Large intestine (tissue), 3 donors: ENCODE measurements around the gene COL8A2. TPM values are rescaled to one million over a fixed set of nuclear protein-coding genes. Genes with fewer than 3 reads are reported as not detected.

ENCODE experiments used
- DNase-seq, 2 donors: peaks; one replicate each; pipeline versions ENCODE4 v3.0.0 to v3.0.0-alpha.2; 2013
- H3K27ac ChIP-seq: one replicate; pipeline ENCODE4 v1.5.1; 2013; ENCODE audit warnings: low read length
- H3K27me3 ChIP-seq: 2 replicates; pipeline ENCODE4 v1.6.1; 2013; ENCODE audit warnings: low read length; ENCODE audit not compliant: control insufficient read depth, insufficient read depth
- H3K36me3 ChIP-seq: 2 replicates; pipeline ENCODE4 v1.6.1; 2013; ENCODE audit warnings: low read length; ENCODE audit not compliant: control insufficient read depth, insufficient read depth
- H3K4me1 ChIP-seq: one replicate; pipeline ENCODE4 v1.6.1; 2013; ENCODE audit warnings: low read length; ENCODE audit not compliant: control insufficient read depth, insufficient read depth
- H3K4me3 ChIP-seq: one replicate; pipeline ENCODE4 v1.5.1; 2013; ENCODE audit warnings: low read length
- H3K9me3 ChIP-seq: one replicate; pipeline ENCODE4 v1.6.1; 2013; ENCODE audit warnings: mild to moderate bottlenecking, low read depth, low read length, moderate library complexity; ENCODE audit not compliant: control insufficient read depth
- WGBS: methylation state at CpG from one replicate; pipeline ENCODE4 v1.1.5; 2013; ENCODE audit warnings: low lambda C conversion rate; ENCODE audit not compliant: insufficient coverage; 5-methylcytosine and 5-hydroxymethylcytosine counted together
- polyA plus RNA-seq: library from polyadenylated mRNA; unstranded; fragments of 120-200 nt; gene quantifications from one replicate; pipeline ENCODE4 v1.2.1, GENCODE V29; 2013

COL8A2 gene
- polyA plus RNA-seq, 1 donor = 1.8 TPM

DNA sequence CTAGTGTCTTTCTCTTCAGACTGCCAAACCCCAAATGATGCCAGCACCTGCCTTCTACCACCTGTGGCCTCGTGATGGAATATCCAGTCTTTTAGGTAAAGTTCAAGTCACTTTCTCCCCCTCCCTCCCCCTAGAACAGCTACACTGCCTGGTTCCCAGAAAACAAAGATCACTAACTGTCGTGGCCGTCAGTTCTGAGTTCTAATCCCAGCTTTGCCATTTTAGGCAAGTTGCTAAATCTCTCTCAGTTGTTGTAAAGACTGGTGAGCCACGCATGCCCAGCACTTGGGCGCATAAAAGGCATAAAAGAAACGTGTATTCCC is 24.9 kb upstream of the COL8A2 start:
- H3K27ac ChIP-seq = peak overlapping the region; percentile 66
- no peaks in the 10 kb centered on the region for H3K36me3 ChIP-seq
- no peaks in the 10 kb centered on the region for H3K9me3 ChIP-seq
- peaks cover 33% of the 10 kb centered on the region for H3K4me1 ChIP-seq
- DNase-seq = no peak
- WGBS = no CpG with 5 or more reads among the region's 6 CpGs
- no peak overlapping the region for H3K4me3 ChIP-seq
- H3K27me3 ChIP-seq = no peaks in the 10 kb centered on the region

DNA sequence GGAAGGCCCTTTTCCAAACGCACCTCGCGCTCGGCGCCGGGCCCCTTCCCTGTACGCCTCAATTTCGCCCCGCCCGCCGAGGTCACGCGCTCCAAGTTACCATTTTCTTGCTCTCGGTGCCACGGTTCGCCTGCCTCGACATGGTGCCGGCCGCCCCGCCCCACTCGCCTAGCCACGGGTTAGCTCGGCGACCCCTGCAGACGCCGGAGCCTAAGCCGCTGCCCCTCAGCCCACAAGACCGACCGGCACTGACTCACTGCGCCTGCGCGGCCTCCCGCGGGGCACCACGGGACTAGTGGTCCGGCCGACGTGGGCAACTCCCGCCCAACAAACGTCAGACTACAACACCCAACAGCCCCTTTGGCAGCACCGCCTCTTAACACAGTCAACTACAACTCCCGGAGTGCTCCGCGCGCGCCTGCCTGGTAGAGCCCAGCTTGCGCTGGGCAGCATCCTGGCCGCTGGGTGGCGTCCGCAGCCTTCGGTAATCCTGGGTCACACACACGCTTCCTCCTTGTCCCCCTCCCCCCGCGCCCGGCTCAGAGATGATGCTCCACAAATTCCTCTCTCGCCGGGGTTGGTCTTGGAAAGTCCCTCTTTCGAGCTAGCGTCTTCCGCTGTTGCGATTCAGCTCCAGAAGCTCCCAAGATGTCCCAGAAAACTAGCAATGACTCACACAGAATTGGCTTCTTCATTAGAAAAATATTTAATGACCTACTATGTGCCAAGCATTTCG is 24.4 kb upstream of the COL8A2 start, which contains the start of gene TRAPPC3:
TSS of gene TRAPPC3 (minus strand) at position 250 of the 736 bp plus-strand sequence. CDS start at position 142, 108 bp downstream.
- no peaks in the 10 kb centered on the region for H3K36me3 ChIP-seq
- WGBS = no CpG with 5 or more reads among the region's 62 CpGs
- no peaks in the 10 kb centered on the region for H3K27me3 ChIP-seq
- H3K4me3 ChIP-seq = peak within 1 kb of the TSS; percentile 94
- peaks cover 30% of the 10 kb centered on the region for H3K4me1 ChIP-seq
- no peaks in the 10 kb centered on the region for H3K9me3 ChIP-seq
- DNase-seq = peak; percentile 100
- peak within 1 kb of the TSS; percentile 78 for H3K27ac ChIP-seq

- peak overlapping the region; percentile 78 for H3K27ac ChIP-seq
- peaks cover 30% of the 10 kb centered on the region for H3K4me1 ChIP-seq
- no peak for DNase-seq
- peak overlapping the region; percentile 94 for H3K4me3 ChIP-seq
- H3K36me3 ChIP-seq = no peaks in the 10 kb centered on the region
- WGBS = no CpG with 5 or more reads among the region's 16 CpGs
- H3K9me3 ChIP-seq = no peaks in the 10 kb centered on the region
- no peaks in the 10 kb centered on the region for H3K27me3 ChIP-seq
Observed at GRCh38 chr1:36148821-36149236, 23.8 kb upstream of the COL8A2 start.

DNA sequence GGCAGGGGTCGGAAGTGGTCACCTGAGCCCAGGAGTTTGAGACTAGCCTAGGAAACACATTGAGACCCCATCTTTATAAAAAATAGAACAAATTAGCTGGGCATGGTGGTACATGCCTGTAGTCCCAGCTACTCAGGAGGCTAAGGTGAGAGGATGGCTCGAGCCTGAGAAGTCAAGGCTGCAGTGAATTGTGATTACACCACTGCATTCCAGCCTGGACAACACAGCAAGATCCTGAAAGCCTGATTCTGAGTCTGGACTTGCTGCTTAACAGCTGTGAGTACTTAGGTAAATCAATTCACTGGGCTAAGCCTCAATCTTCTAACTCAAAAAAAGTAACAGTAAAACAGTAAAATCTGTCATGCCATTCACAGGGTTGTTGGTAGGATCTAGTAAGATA is 19.4 kb upstream of the COL8A2 start:
- Histone ChIP-seq H3K27me3 (no peaks in the 10 kb centered on the region), H3K4me1 (peaks cover 9% of the 10 kb centered on the region), H3K36me3 (peaks cover 9% of the 10 kb centered on the region), H3K9me3 (no peaks in the 10 kb centered on the region), H3K27ac (no peak overlapping the region), H3K4me3 (no peak overlapping the region)
- no peak for DNase-seq
- no CpG with 5 or more reads among the region's 2 CpGs for WGBS

DNA sequence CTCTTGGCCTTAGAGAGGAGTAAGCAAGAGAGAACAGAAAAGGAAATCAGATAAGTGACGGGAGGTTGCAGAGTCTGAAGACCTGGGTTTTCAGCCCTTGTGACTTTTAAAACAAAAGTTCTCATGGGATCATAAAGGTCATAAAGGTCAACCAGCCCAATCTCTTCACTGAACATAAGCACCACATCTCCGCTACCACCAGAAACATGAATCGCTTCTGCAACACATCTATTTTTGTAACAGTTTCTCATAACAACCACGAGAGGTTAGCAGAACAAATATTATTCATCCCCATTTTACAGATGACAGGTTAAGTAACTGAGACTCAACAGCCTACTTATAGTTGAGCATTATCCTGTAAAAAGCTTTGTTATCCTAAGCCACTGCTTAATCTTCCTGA is 18.4 kb upstream of the COL8A2 start:
- H3K27me3 ChIP-seq = no peaks in the 10 kb centered on the region
- WGBS = 90% methylated on average over 2 of the region's 4 CpGs
- H3K4me1 ChIP-seq = peaks cover 7% of the 10 kb centered on the region
- DNase-seq = no peak
- no peak overlapping the region for H3K27ac ChIP-seq
- H3K9me3 ChIP-seq = no peaks in the 10 kb centered on the region
- H3K36me3 ChIP-seq = peaks cover 17% of the 10 kb centered on the region
- no peak overlapping the region for H3K4me3 ChIP-seq

GRCh38 chr1:36142121-36142520 is 17.1 kb upstream of the COL8A2 start:
- H3K9me3 ChIP-seq = no peaks in the 10 kb centered on the region
- H3K27me3 ChIP-seq = no peaks in the 10 kb centered on the region
- H3K4me3 ChIP-seq = no peak overlapping the region
- no peak for DNase-seq
- no peak overlapping the region for H3K27ac ChIP-seq
- no peaks in the 10 kb centered on the region for H3K4me1 ChIP-seq
- WGBS = no CpG with 5 or more reads among the region's 1 CpG
- H3K36me3 ChIP-seq = peaks cover 30% of the 10 kb centered on the region

- no CpG with 5 or more reads among the region's 5 CpGs for WGBS
- no peak for DNase-seq
- Histone ChIP-seq H3K36me3 (peaks cover 42% of the 10 kb centered on the region), H3K9me3 (no peaks in the 10 kb centered on the region), H3K27ac (no peak overlapping the region), H3K4me3 (no peak overlapping the region), H3K4me1 (no peaks in the 10 kb centered on the region), H3K27me3 (no peaks in the 10 kb centered on the region)
Observed at GRCh38 chr1:36139521-36139920, 14.5 kb upstream of the COL8A2 start.

DNA sequence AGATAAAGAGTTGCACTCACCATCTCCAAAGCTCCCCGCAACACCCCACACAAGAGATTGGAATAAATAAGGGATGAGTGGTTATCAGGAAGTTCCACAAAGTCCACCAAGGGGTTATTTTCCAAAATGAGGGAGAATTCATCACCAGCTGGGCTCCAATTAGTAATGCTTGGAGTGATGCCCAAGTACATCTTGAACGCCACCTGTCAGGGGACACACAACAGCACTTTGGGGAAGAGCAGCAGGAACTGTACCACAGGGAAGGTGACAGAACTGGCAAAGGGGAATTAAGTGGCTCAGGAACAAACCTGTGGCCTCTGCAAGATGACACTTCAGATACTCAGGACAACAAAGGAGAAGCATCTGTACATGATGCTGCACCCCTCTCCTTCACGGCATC is 12.8 kb upstream of the COL8A2 start:
- no peak overlapping the region for H3K27ac ChIP-seq

GRCh38 chr1:36137226-36137625 is 12.2 kb upstream of the COL8A2 start:
- Histone ChIP-seq H3K4me3 (no peak overlapping the region), H3K4me1 (peaks cover 6% of the 10 kb centered on the region), H3K27me3 (no peaks in the 10 kb centered on the region), H3K27ac (no peak overlapping the region), H3K36me3 (peaks cover 42% of the 10 kb centered on the region), H3K9me3 (no peaks in the 10 kb centered on the region)
- no CpG with 5 or more reads among the region's 5 CpGs for WGBS
- DNase-seq = no peak

More for the DNA sequence above, 12.8 kb upstream of the COL8A2 start:
- Histone ChIP-seq H3K9me3 (no peaks in the 10 kb centered on the region), H3K4me1 (peaks cover 6% of the 10 kb centered on the region), H3K4me3 (no peak overlapping the region), H3K27me3 (no peaks in the 10 kb centered on the region), H3K36me3 (peaks cover 42% of the 10 kb centered on the region)
- no peak for DNase-seq
- WGBS = no CpG with 5 or more reads among the region's 3 CpGs

DNA sequence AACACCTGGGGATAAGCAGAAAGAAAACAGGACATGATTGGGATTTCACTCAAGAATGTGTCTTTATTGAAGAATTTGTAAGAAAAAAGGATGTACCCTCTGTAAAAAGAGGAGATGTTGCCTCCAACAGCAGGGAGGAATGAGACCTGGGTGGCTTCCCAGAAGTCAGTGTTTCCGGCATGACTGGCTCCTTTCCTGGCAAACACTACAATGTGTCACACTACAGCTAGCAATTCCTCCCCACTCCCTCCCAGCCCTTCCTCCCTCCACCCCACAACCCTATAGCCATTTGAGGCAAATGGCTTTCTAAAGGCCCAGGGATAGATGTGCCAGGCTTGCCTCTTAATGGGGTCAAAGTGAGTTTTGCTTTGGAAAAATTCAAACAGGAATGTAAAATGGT is 11.5 kb upstream of the COL8A2 start:
- Histone ChIP-seq H3K4me3 (no peak overlapping the region), H3K4me1 (peaks cover 6% of the 10 kb centered on the region), H3K9me3 (no peaks in the 10 kb centered on the region), H3K27me3 (no peaks in the 10 kb centered on the region), H3K36me3 (peaks cover 42% of the 10 kb centered on the region), H3K27ac (no peak overlapping the region)
- no peak for DNase-seq
- no CpG with 5 or more reads among the region's 1 CpG for WGBS

DNA sequence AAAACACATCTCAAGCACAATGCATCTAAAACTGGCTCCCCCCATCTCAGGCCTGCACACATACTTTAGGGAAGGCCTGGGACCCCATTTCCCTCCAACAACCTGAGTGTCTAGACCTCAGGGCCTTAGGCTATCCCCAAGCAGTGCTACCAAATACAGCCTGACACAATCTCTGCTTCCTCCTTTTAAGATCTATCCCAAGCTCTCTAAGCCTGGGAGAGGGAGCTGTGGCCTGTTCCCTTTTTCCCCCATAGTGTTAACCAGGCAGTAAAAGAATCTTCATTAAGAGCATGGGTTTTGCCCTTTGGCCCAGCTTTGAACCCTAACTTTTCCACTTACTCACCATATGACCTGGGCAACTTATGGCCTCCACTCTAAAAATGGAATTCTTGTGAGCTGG is 10.8 kb upstream of the COL8A2 start:
- peaks cover 42% of the 10 kb centered on the region for H3K36me3 ChIP-seq

More for the DNA sequence above, 10.8 kb upstream of the COL8A2 start:
- H3K9me3 ChIP-seq = no peaks in the 10 kb centered on the region
- H3K4me1 ChIP-seq = peaks cover 6% of the 10 kb centered on the region
- H3K27me3 ChIP-seq = no peaks in the 10 kb centered on the region
- no peak overlapping the region for H3K27ac ChIP-seq
- no peak overlapping the region for H3K4me3 ChIP-seq
- no peak for DNase-seq
